HL-60 (cell line): Measurements from ENCODE around the gene LUZP2.

Source experiments
- DNase-seq, 2 experiments: peaks; one replicate each; pipeline ENCODE4 v3.0.0-alpha.2; 2010 to 2020; ENCODE audit warnings: low read depth in 1 of 2, low spot score in 1 of 2
- H3K27ac ChIP-seq: fragments of 250-450 bp; sonication (Bioruptor Pico); replicated peaks from 2 replicates; pipeline ENCODE4 v1.5.1; 2020; ENCODE audit warnings: mild to moderate bottlenecking, moderate library complexity
- H3K27me3 ChIP-seq: fragments of 250-450 bp; sonication (Bioruptor Pico); 2 replicates; pipeline ENCODE4 v1.5.1; 2021; ENCODE audit warnings: mild to moderate bottlenecking, moderate library complexity; ENCODE audit not compliant: insufficient read depth, poor library complexity, severe bottlenecking
- H3K4me3 ChIP-seq: replicated peaks from 2 replicates; pipeline ENCODE4 v1.5.1; 2011; ENCODE audit warnings: mild to moderate bottlenecking, control low read depth, low read length; ENCODE audit not compliant: insufficient read depth
- GABPA ChIP-seq: IDR thresholded peaks from 2 replicates; pipeline ENCODE4 v1.6.1; 2012; ENCODE audit warnings: low read depth
- POLR2AphosphoS5 ChIP-seq: IDR thresholded peaks from 2 replicates; pipeline ENCODE4 v1.6.1; 2012; ENCODE audit warnings: low read depth
- REST ChIP-seq: IDR thresholded peaks from 2 replicates; pipeline ENCODE4 v1.6.1; 2012; ENCODE audit warnings: low read depth; ENCODE audit not compliant: insufficient replicate concordance
- SPI1 ChIP-seq: IDR thresholded peaks from 2 replicates; pipeline ENCODE4 v1.6.1; 2012; ENCODE audit warnings: low read depth, mild to moderate bottlenecking, borderline replicate concordance
- TF ChIP-seq, protein P1 (sequence below): IDR thresholded peaks from one replicate; pipeline ENCODE4 v1.5.1; 2011; ENCODE audit warnings: low read length, control low read depth, inconsistent platforms; ENCODE audit not compliant: insufficient read depth

LUZP2 gene

GRCh38 chr11:24619900-24620299 lies 123.0 kb downstream of the LUZP2 start:
- no peak for DNase-seq
- TF ChIP-seq GABPA, result no peak
- no peak for TF ChIP-seq SPI1
- no peak for TF ChIP-seq REST
- TF ChIP-seq, protein P1, sequence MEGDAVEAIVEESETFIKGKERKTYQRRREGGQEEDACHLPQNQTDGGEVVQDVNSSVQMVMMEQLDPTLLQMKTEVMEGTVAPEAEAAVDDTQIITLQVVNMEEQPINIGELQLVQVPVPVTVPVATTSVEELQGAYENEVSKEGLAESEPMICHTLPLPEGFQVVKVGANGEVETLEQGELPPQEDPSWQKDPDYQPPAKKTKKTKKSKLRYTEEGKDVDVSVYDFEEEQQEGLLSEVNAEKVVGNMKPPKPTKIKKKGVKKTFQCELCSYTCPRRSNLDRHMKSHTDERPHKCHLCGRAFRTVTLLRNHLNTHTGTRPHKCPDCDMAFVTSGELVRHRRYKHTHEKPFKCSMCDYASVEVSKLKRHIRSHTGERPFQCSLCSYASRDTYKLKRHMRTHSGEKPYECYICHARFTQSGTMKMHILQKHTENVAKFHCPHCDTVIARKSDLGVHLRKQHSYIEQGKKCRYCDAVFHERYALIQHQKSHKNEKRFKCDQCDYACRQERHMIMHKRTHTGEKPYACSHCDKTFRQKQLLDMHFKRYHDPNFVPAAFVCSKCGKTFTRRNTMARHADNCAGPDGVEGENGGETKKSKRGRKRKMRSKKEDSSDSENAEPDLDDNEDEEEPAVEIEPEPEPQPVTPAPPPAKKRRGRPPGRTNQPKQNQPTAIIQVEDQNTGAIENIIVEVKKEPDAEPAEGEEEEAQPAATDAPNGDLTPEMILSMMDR, result no peak
- no peak for TF ChIP-seq POLR2AphosphoS5
- no peaks in the 10 kb centered on the region for H3K27me3 ChIP-seq
- H3K4me3 ChIP-seq, result no peak overlapping the region
- H3K27ac ChIP-seq, result no peak overlapping the region

DNA sequence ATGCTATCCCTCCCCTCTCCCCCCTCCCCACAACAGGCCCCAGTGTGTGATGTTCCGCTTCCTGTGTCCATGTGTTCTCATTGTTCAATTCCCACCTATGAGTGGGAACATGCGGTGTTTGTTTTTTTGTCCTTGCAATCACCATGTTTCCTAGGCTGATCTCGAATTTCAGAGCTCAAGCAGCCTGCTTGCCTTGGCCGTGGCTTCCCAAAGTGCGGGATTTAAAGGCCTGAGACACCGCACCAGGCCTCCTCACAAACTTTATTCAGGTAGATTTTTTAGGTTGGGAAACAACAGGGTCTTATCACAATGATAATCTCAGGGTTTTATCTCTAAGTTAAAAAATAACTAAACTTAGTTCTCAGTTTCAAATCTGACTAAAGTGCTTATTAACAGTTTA lies 125.4 kb downstream of the LUZP2 start:
- no peak overlapping the region for H3K27ac ChIP-seq
- H3K27me3 ChIP-seq, result no peaks in the 10 kb centered on the region
- DNase-seq, result no peak
- no peak overlapping the region for H3K4me3 ChIP-seq
- no peak for TF ChIP-seq SPI1
- TF ChIP-seq, protein P1, result no peak
- TF ChIP-seq POLR2AphosphoS5, result no peak
- TF ChIP-seq GABPA, result no peak
- no peak for TF ChIP-seq REST

- Histone ChIP-seq H3K27me3 (no peaks in the 10 kb centered on the region), H3K4me3 (no peak overlapping the region), H3K27ac (no peak overlapping the region)
- TF ChIP-seq REST (no peak), SPI1 (no peak), GABPA (no peak), POLR2AphosphoS5 (no peak)
- DNase-seq, result no peak
Observed at GRCh38 chr11:24623121-24623520, 126.3 kb downstream of the LUZP2 start.

GRCh38 chr11:24624432-24624831 lies 127.6 kb downstream of the LUZP2 start:
- H3K4me3 ChIP-seq, result no peak overlapping the region
- DNase-seq, result no peak
- no peak for TF ChIP-seq GABPA
- TF ChIP-seq POLR2AphosphoS5, result no peak
- no peak for TF ChIP-seq REST
- TF ChIP-seq, protein P1, result no peak
- TF ChIP-seq SPI1, result no peak

More at GRCh38 chr11:24624432-24624831, 127.6 kb downstream of the LUZP2 start:
- H3K27ac ChIP-seq, result no peak overlapping the region
- no peaks in the 10 kb centered on the region for H3K27me3 ChIP-seq
